ENCODE measurements around the gene ASB6.

DNA sequence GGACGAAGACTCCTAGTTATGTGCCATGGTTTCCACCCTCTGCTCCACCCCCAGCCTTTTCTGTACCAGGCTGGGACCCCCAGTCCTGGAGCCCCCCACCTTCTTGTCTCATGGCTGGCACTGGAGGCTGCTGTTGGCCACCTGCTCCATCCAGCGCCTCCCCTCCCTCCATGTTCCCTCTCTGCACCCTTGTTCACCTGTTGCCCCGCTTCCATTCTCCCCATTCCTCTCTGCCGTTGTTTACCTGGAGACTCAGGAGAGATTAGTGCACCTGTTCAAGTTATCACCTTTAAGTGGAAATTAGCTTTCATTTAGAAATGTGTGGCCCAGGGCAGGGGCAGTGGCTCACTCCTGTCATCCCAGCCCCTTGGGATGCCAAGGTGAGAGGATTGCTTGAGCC lies 8.7 kb downstream of the ASB6 start:
- TF ChIP-seq EZH2phosphoT487 (IDR thresholded peaks at IDR 0.05; ENCODE audit: insufficient read depth, low read depth) (no peak), EZH2 (IDR thresholded peaks at IDR 0.05; ENCODE audit: insufficient read depth, poor library complexity, severe bottlenecking) (no peak)
